Hematopoietic multipotent progenitor cell treated with erythropoietin and hydrocortisone succinate and interleukin-3 and kit ligand, for 4 days (in vitro differentiated cells): ENCODE measurements around the gene SMCHD1.
A peak's percentile ranks its signal among the peaks of the same experiment; 100 is the strongest.
"Not testable (repeated sequence)": the region's sequence is repeated elsewhere in the genome, so short reads cannot be mapped to it uniquely, and the experiment has no call there.

Experiments used
- DNase-seq: peaks from one replicate; pipeline ENCODE4 v3.0.0-alpha.2; 2015

SMCHD1 gene

GRCh38 chr18:2660849-2661248 lies 5.3 kb downstream of the SMCHD1 start:
- DNase-seq: not testable (repeated sequence)

- DNase-seq: not testable (repeated sequence)
Observed at GRCh38 chr18:2662288-2662687, 6.8 kb downstream of the SMCHD1 start.

- no peak for DNase-seq
Observed at GRCh38 chr18:2662990-2663389, 7.5 kb downstream of the SMCHD1 start.

- no peak for DNase-seq
Observed at GRCh38 chr18:2672410-2672809, 16.9 kb downstream of the SMCHD1 start.

- no peak for DNase-seq
Observed at GRCh38 chr18:2672872-2673271, 17.3 kb downstream of the SMCHD1 start.

GRCh38 chr18:2678933-2679332 lies 23.4 kb downstream of the SMCHD1 start:
- DNase-seq: not testable (repeated sequence)

GRCh38 chr18:2680216-2680792 lies 24.8 kb downstream of the SMCHD1 start:
- DNase-seq: no peak

GRCh38 chr18:2681993-2682603 lies 26.6 kb downstream of the SMCHD1 start:
- peak; percentile 39 for DNase-seq

GRCh38 chr18:2683055-2683454 lies 27.5 kb downstream of the SMCHD1 start:
- DNase-seq: peak; percentile 31

- DNase-seq: peak; percentile 41
Observed at GRCh38 chr18:2686349-2686968, 30.9 kb downstream of the SMCHD1 start.

- DNase-seq: no peak
Observed at GRCh38 chr18:2687390-2688001, 32.0 kb downstream of the SMCHD1 start.

- DNase-seq: no peak
Observed at GRCh38 chr18:2692508-2692907, 37.0 kb downstream of the SMCHD1 start.

GRCh38 chr18:2697184-2697583 lies 41.7 kb downstream of the SMCHD1 start:
- no peak for DNase-seq

GRCh38 chr18:2699001-2699400 lies 43.5 kb downstream of the SMCHD1 start:
- DNase-seq: no peak

GRCh38 chr18:2704541-2704940 lies 49.0 kb downstream of the SMCHD1 start:
- no peak for DNase-seq

- DNase-seq: peak; percentile 44
Observed at GRCh38 chr18:2706903-2707302, 51.4 kb downstream of the SMCHD1 start.

- no peak for DNase-seq
Observed at GRCh38 chr18:2707551-2708168, 52.1 kb downstream of the SMCHD1 start.

GRCh38 chr18:2709316-2709715 lies 53.8 kb downstream of the SMCHD1 start:
- no peak for DNase-seq

GRCh38 chr18:2714140-2714539 lies 58.6 kb downstream of the SMCHD1 start:
- no peak for DNase-seq

- DNase-seq: no peak
Observed at GRCh38 chr18:2715990-2716389, 60.5 kb downstream of the SMCHD1 start.

- no peak for DNase-seq
Observed at GRCh38 chr18:2716394-2717326, 61.1 kb downstream of the SMCHD1 start.

- no peak for DNase-seq
Observed at GRCh38 chr18:2717407-2717806, 61.9 kb downstream of the SMCHD1 start.
